ENCODE data around the gene UGT1A9. TPM values are rescaled to one million over a fixed set of nuclear protein-coding genes. Genes with fewer than 3 reads are reported as not detected.

The UGT1A9 gene
- total and polyA plus RNA-seq, 2 experiments from 2014 or later, result not detected

DNA sequence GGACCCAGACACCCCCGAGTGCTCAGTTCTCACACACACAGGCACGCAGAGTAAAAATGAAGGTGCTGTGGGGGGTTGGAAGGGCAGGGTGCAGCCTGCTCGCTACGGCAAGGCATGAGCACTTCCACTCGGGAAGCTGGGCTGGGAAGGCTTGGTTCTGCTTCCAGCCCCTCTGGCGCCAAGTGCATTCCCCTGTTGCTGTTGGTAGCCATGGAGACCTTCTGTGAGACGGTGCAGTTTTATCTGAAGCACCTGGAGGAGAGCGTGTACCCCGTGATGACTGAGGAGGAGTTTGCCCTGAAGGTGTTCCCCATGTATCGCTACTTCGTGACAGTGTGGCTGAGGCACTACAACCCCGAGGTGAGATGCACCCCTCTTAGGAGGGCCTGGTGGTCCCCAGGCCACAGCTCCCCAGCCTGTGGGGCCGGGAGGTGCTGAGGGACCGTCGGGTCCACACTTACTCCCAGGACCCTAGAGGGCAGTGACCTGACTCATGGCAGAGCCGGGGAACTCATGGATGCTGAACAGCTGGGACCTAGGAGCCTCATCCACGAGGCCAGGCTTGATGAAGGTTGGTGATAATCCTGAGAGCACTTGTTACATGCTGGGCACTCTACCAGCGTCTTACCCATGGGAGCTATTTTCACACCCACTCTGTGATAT is 121.9 kb downstream of the UGT1A9 start:
- Histone ChIP-seq H3K27ac (no peak overlapping the region), H3K27me3 (replicated peaks; ENCODE audit: insufficient read depth) (peaks cover 25% of the 10 kb centered on the region; the same call in 1 of the 2 replicates), H3F3A (ENCODE audit: insufficient read depth) (no peaks in the 10 kb centered on the region), H3K9me3 (ENCODE audit: low read depth) (no peaks in the 10 kb centered on the region), H3K4me3 (no peak overlapping the region), H3K9ac (no peak overlapping the region), H2AFZ (no peak overlapping the region), H3K79me2 (ENCODE audit: insufficient read depth) (no peaks in the 10 kb centered on the region), H3K4me1 (ENCODE audit: insufficient read depth) (no peaks in the 10 kb centered on the region), H4K20me1 (ENCODE audit: insufficient read depth) (no peaks in the 10 kb centered on the region), H3K4me2 (ENCODE audit: unreplicated experiment) (no peak overlapping the region), H3K9me2 (ENCODE audit: insufficient read depth) (no peaks in the 10 kb centered on the region), H3K36me3 (ENCODE audit: low read depth) (no peaks in the 10 kb centered on the region)
- DNase-seq, result no peak
- in situ Hi-C loops (cut with MboI), result no loop called here
- WGBS, 2 experiments (ENCODE audit: low coverage in 1 of 2, low lambda C conversion rate in 2 of 2, missing lambda C conversion rate in 2 of 2), result 11 to 13% methylated on average over 18 of the region's 18 CpGs
- no peak for TF ChIP-seq EZH2phosphoT487 (IDR thresholded peaks at IDR 0.05; ENCODE audit: insufficient read depth, low read depth)
- TF ChIP-seq EZH2 (IDR thresholded peaks at IDR 0.05; ENCODE audit: insufficient read depth, poor library complexity, severe bottlenecking), result no peak

- Histone ChIP-seq H3K4me2 (ENCODE audit: unreplicated experiment) (no peak overlapping the region), H2AFZ (no peak overlapping the region), H3K79me2 (ENCODE audit: insufficient read depth) (no peaks in the 10 kb centered on the region), H3K36me3 (ENCODE audit: low read depth) (no peaks in the 10 kb centered on the region), H3K9me3 (ENCODE audit: low read depth) (no peaks in the 10 kb centered on the region), H3K27ac (no peak overlapping the region), H3K4me3 (no peak overlapping the region), H3F3A (ENCODE audit: insufficient read depth) (no peaks in the 10 kb centered on the region), H3K4me1 (ENCODE audit: insufficient read depth) (no peaks in the 10 kb centered on the region), H4K20me1 (ENCODE audit: insufficient read depth) (no peaks in the 10 kb centered on the region), H3K9ac (no peak overlapping the region), H3K9me2 (ENCODE audit: insufficient read depth) (no peaks in the 10 kb centered on the region), H3K27me3 (replicated peaks; ENCODE audit: insufficient read depth) (peaks cover 25% of the 10 kb centered on the region; the same call in 1 of the 2 replicates)
- no peak for TF ChIP-seq EZH2 (IDR thresholded peaks at IDR 0.05; ENCODE audit: insufficient read depth, poor library complexity, severe bottlenecking)
- TF ChIP-seq EZH2phosphoT487 (IDR thresholded peaks at IDR 0.05; ENCODE audit: insufficient read depth, low read depth), result no peak
- DNase-seq, result no peak
- 50 to 53% methylated on average over 17 of the region's 17 CpGs for WGBS, 2 experiments (ENCODE audit: low coverage in 1 of 2, low lambda C conversion rate in 2 of 2, missing lambda C conversion rate in 2 of 2)
- in situ Hi-C loops (cut with MboI), result no loop called here
These were observed 122.5 kb downstream of the UGT1A9 start for GRCh38 chr2:233794128-233794658.

GRCh38 chr2:233795735-233796171 is 124.1 kb downstream of the UGT1A9 start:
- Histone ChIP-seq H3F3A (ENCODE audit: insufficient read depth) (no peaks in the 10 kb centered on the region), H3K27me3 (replicated peaks; ENCODE audit: insufficient read depth) (peaks cover 25% of the 10 kb centered on the region; the same call in 1 of the 2 replicates), H3K4me3 (no peak overlapping the region), H3K79me2 (ENCODE audit: insufficient read depth) (no peaks in the 10 kb centered on the region), H2AFZ (no peak overlapping the region), H3K9me2 (ENCODE audit: insufficient read depth) (no peaks in the 10 kb centered on the region), H3K9me3 (ENCODE audit: low read depth) (no peaks in the 10 kb centered on the region), H3K4me2 (ENCODE audit: unreplicated experiment) (no peak overlapping the region), H3K4me1 (ENCODE audit: insufficient read depth) (no peaks in the 10 kb centered on the region), H3K27ac (no peak overlapping the region), H3K9ac (no peak overlapping the region), H3K36me3 (ENCODE audit: low read depth) (no peaks in the 10 kb centered on the region), H4K20me1 (ENCODE audit: insufficient read depth) (no peaks in the 10 kb centered on the region)
- in situ Hi-C loops (cut with MboI), result no loop called here
- no peak for DNase-seq
- no peak for TF ChIP-seq EZH2phosphoT487 (IDR thresholded peaks at IDR 0.05; ENCODE audit: insufficient read depth, low read depth)
- no peak for TF ChIP-seq EZH2 (IDR thresholded peaks at IDR 0.05; ENCODE audit: insufficient read depth, poor library complexity, severe bottlenecking)
- WGBS, 2 experiments (ENCODE audit: low coverage in 1 of 2, low lambda C conversion rate in 2 of 2, missing lambda C conversion rate in 2 of 2), result 66 to 71% methylated on average over 12 to 13 of the region's 13 CpGs

DNA sequence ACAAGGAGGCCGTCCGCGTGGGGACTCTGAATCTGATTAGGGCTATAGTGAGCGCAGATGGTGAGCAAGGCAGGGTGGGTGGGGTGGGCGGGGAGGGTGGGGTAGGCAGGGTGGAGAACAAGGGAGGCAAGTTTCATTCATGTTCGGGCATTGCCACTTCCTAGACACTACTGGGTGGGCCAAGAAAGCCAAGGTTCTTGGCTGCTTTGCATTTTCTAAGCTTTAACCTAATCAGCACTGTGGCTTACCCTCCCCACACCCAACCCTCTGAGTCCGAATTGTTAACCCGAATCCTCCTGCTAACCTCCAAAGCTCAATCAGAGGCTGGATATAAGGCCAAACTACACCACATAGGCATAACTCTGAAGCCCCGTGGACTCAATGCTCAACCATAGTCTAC is 124.6 kb downstream of the UGT1A9 start:
- Histone ChIP-seq H2AFZ (no peak overlapping the region), H3K36me3 (ENCODE audit: low read depth) (no peaks in the 10 kb centered on the region), H3K4me1 (ENCODE audit: insufficient read depth) (no peaks in the 10 kb centered on the region), H3K9me2 (ENCODE audit: insufficient read depth) (no peaks in the 10 kb centered on the region), H3K4me3 (no peak overlapping the region), H4K20me1 (ENCODE audit: insufficient read depth) (no peaks in the 10 kb centered on the region), H3F3A (ENCODE audit: insufficient read depth) (no peaks in the 10 kb centered on the region), H3K9ac (no peak overlapping the region), H3K27ac (no peak overlapping the region), H3K79me2 (ENCODE audit: insufficient read depth) (no peaks in the 10 kb centered on the region), H3K4me2 (ENCODE audit: unreplicated experiment) (no peak overlapping the region), H3K27me3 (replicated peaks; ENCODE audit: insufficient read depth) (peaks cover 25% of the 10 kb centered on the region; the same call in 1 of the 2 replicates), H3K9me3 (ENCODE audit: low read depth) (no peaks in the 10 kb centered on the region)
- WGBS, 2 experiments (ENCODE audit: low coverage in 1 of 2, low lambda C conversion rate in 2 of 2, missing lambda C conversion rate in 2 of 2), result 17 to 20% methylated on average over 7 to 9 of the region's 9 CpGs
- no peak for DNase-seq
- TF ChIP-seq EZH2 (IDR thresholded peaks at IDR 0.05; ENCODE audit: insufficient read depth, poor library complexity, severe bottlenecking) (no peak), EZH2phosphoT487 (IDR thresholded peaks at IDR 0.05; ENCODE audit: insufficient read depth, low read depth) (no peak)
- in situ Hi-C loops (cut with MboI), result no loop called here
